Stimulated activated CD4-positive, alpha-beta T cell treated with anti-CD3 and anti-CD28 coated beads, Interleukin-4, amount 100 ng/mL, for 1 hour (primary cell): ENCODE measurements around the gene ACTRT2.

Experiments used
- DNase-seq: peaks from one replicate; pipeline ENCODE4 v3.0.0-alpha.2; 2020

ACTRT2 gene

GRCh38 chr1:3033040-3033789 is 11.9 kb downstream of the ACTRT2 start:
- peak; percentile 23 for DNase-seq

DNA sequence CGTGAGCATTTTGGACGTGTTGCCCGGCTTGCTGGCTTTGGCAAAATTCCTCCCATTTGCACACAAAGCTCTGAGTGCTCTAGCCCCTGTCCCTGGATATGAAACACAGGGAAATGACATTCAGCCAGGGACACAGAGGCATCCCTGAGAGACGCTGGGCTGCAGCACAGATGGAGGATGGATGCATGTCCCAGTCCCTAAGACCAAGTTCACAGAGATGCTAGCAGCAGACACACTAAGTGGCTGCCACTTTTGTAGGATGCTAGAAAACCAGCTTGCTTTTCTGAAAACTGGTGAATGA is 12.5 kb downstream of the ACTRT2 start:
- DNase-seq: no peak

DNA sequence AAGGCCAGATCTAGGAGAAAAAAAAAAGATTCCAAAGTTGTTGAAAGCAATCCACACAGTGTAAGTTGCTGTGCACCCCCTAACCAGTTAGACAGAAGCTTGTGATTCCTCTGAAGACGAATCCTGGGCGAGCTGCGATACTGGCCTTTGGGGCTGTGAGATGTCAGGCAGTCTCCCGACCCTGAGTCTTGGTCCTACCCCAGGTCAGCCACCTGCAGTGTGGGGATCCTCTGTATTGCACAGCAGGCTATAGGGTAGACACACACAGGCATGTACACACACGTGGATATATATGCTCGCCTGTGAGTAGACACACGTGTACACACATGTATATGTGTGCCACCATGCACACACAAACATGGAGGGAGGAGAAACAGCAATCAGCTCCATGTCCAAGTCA is 12.9 kb downstream of the ACTRT2 start:
- no peak for DNase-seq

- no peak for DNase-seq
Measured at GRCh38 chr1:3034728-3035562, 13.7 kb downstream of the ACTRT2 start.

DNA sequence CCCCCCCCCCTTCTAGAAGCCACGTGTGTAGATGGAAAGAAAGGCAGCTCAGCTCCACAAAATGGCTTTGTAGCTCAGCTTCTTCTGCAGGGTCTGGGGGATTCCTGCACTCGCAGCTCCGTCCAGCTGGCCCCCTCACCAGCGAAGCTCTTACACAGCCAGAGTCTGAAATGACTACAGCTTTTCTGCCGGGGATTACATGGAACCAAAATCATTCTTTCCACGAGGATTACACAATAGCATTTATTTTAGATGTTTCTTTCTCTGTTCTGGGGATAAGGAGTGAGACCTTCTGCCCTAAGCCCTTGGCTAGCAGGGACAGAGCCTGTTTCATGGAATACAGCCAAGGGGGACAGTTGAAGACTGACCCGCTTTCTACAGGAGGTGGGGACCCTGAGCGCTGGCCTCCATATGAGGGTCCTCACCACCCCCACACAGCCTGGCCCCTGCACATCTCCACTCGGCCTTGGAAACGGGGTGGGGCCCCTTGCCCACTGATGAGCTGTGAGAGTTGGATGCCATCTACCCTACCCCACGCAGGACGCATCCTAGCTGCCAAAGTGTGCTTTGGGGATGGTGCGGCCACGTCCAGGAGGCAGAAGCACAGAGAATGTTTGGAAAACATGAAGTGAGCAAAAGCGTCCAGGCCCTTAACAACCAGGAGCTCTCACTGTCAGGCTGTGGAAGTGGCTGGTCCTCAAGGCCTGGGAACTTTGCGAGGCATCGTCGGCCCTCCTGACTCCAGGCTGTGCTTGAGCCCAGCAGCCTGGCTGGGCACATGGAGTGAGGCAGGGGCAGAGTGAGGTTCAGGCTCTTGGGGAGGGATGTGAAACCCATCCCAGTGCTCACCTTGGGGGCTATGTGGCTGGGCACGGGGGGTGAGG is 14.5 kb downstream of the ACTRT2 start:
- DNase-seq: no peak

- DNase-seq: no peak
Measured at GRCh38 chr1:3036447-3037280, 15.4 kb downstream of the ACTRT2 start.

DNA sequence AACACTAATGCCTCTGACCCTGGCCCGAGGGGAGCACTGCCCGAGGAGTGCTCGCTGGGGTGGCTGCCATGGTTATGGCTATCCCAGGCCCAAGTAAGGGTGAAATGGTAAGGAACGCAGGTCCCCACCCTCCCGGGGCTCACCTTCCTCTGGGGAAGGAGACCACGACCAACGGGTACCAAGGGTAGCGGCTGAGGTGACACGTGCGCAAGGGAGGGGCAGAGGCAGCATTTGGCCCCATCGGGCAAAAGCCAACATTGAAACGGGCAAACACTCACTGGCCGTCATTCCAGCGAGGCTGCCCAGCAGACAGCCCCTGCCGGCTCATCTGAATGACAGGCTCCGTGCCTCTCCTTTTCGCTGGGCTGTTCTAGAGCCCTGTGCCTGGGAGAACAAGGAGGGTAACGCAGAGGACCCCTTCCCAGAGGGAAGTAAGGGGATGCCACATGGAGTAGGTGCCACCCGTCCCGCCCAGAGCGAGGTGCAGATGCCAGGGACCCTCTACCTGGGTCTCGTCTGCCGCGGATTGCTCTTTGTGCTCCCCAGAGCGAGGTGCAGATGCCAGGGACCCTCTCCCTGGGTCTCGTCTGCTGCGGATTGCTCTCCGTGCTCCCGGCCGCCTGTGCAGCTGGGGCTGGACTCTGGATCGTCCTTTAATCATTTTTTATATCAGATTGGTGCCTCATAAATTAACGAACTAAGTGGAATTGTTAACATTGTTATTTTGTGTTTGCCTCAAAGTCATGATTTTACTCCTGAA is 16.2 kb downstream of the ACTRT2 start:
- no peak for DNase-seq

GRCh38 chr1:3038113-3038551 is 16.9 kb downstream of the ACTRT2 start:
- no peak for DNase-seq

DNA sequence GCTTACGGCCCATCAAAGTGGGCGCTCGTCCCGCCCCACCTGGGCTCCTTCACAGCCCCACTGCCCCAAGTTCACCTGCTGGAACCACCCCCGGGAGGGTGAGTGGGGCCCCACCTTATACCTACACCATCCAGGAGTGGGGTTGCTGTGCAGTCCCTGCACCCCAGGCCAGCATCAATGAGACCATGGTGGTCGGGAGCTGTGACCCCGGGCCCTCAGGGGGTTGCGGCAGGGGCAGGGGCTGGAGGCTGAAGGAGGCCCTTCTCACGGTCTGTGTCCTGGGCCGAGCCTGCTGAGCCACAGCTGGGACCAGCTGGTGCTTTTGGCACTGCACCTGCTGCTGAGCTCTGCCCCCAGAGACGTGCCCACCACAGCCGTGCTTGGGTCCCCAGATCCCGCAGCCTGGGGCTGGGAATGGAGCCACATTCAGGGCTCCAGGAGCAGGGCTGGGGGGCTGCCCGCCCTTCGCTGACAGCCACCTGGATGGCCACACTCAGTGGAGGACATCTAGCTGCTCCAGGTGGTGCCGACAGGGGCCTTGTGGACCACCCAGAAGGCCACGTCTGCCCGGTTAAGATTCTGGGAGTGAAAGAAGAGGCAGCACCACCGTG is 17.4 kb downstream of the ACTRT2 start:
- DNase-seq: no peak

DNA sequence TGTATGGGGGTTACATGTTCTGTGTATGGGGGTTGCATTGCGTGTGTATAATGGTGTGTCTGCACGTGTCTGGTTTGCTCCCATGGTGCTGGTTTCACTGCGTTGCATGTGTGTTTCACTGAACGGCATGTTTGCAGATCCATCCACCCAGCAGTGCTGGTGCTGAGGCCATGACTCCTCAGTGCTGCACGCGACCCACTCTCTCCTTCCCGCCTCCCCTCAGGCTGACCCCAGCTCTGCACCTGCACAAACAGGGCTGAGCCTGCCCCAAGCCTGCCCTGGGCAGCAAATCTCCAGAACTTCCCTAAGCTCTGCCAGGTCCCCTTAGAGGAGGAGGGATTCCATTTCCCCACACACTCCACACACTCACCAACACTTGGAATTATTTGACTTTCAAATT is 18.7 kb downstream of the ACTRT2 start:
- DNase-seq: no peak

DNA sequence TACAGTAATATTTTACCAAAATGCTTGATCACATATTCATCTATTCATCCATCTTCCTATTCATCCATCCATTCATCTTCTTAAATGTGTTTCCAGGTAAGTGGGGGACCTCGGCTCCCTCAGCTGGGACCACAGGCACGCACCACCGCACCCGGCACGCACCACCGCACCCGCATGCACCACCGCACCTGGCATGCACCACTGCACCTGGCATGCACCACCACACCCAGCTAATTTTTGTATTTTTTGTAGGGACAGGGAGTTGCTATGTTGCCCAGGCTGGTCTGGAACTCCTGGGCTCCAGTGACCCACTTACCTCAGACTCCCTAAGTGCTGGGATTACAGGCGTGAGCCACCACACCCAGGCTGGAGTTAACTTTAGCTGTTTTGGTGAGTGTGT is 21.2 kb downstream of the ACTRT2 start:
- no peak for DNase-seq

- DNase-seq: no peak
Measured at GRCh38 chr1:3049164-3049563, 27.9 kb downstream of the ACTRT2 start.

GRCh38 chr1:3049905-3050304 is 28.6 kb downstream of the ACTRT2 start:
- no peak for DNase-seq

- DNase-seq: no peak
Measured at GRCh38 chr1:3050603-3051002, 29.3 kb downstream of the ACTRT2 start.

GRCh38 chr1:3051270-3052268 is 30.3 kb downstream of the ACTRT2 start:
- no peak for DNase-seq

DNA sequence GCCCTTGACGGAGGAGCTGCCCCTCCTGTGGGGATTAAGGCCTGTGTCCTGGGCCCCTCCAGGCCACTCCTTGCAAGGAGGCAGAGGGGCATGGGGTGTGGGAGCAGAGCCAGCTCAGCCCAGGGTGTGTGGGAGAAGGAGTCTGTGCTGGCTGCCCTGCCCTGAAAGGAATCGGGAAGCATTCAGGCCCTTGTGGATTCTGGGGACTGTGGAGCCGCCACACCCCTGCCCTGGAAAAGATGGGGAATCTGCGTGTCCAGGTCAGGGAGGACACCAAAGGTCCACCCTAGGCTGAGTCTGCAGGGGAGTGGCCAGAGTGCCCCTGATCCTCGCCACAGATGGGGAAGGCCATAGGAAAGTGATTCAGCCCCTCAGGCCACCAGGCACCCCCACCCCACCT is 31.2 kb downstream of the ACTRT2 start:
- no peak for DNase-seq

- DNase-seq: no peak
Measured at GRCh38 chr1:3053366-3053980, 32.2 kb downstream of the ACTRT2 start.

- DNase-seq: no peak
Measured at GRCh38 chr1:3053986-3054385, 32.7 kb downstream of the ACTRT2 start.

- no peak for DNase-seq
Measured at GRCh38 chr1:3054474-3054873, 33.2 kb downstream of the ACTRT2 start.

- DNase-seq: no peak
Measured at GRCh38 chr1:3055051-3055450, 33.8 kb downstream of the ACTRT2 start.
